K562 (cell line): Measurements from ENCODE around the gene AGAP1.

ENCODE experiments used
- EP300 ChIP-seq: IDR thresholded peaks from 2 replicates; pipeline ENCODE4 v1.6.1; 2012; ENCODE audit warnings: low read length, improper control_type of control experiment
- MYNN ChIP-seq, 2 experiments: sonication (generic); formaldehyde crosslinking in 1 of 2; IDR thresholded peaks; 2 replicates each; pipeline versions ENCODE4 v1.5.0 to v1.6.1; 2016 to 2020; ENCODE audit warnings: antibody characterized with exemption in 1 of 2, missing genetic modification reagents in 1 of 2
- NFE2 ChIP-seq: IDR thresholded peaks from 2 replicates; pipeline ENCODE4 v1.6.1; 2014; ENCODE audit warnings: antibody characterized with exemption, low read depth
- NR3C1 ChIP-seq: sonication (generic); formaldehyde crosslinking; IDR thresholded peaks from 2 replicates; pipeline ENCODE4 v1.8.1; 2022; ENCODE audit warnings: missing genetic modification reagents
- POLR2AphosphoS5 ChIP-seq: IDR thresholded peaks from 2 replicates; pipeline ENCODE4 v1.6.1; 2011; ENCODE audit warnings: mild to moderate bottlenecking, low read depth, low read length, moderate library complexity; ENCODE audit not compliant: control insufficient read depth, insufficient read depth
- ZNF23 ChIP-seq: fragments of 250-450 bp; sonication (Bioruptor Pico); IDR thresholded peaks from 2 replicates; pipeline ENCODE4 v1.4.0; 2020; ENCODE audit warnings: mild to moderate bottlenecking
- TF ChIP-seq, protein P1 (sequence below): sonication (generic); formaldehyde crosslinking; IDR thresholded peaks from 2 replicates; pipeline ENCODE4 v1.9.0; 2022; ENCODE audit warnings: mild to moderate bottlenecking, missing genetic modification reagents
- TF ChIP-seq, protein P2 (sequence below), 3 experiments: IDR thresholded peaks in 2 of 3; conservative IDR thresholded peaks in 1 of 3; 2 replicates each; pipeline ENCODE4 v1.5.1; 2011 to 2012; ENCODE audit warnings: low read length in 3 of 3, mild to moderate bottlenecking in 3 of 3, control low read depth in 2 of 3, improper control_type of control experiment in 1 of 3, inconsistent platforms in 1 of 3, low read depth in 1 of 3, mixed read lengths in 1 of 3, moderate library complexity in 1 of 3; ENCODE audit not compliant: insufficient read depth in 2 of 3
- TF ChIP-seq, protein P3 (sequence below), 2 experiments: fragments of 450-650 bp; conservative IDR thresholded peaks; 2 replicates each; pipeline ENCODE4 v1.6.1; 2017; ENCODE audit warnings: mild to moderate bottlenecking in 2 of 2, moderate library complexity in 2 of 2

DNA sequence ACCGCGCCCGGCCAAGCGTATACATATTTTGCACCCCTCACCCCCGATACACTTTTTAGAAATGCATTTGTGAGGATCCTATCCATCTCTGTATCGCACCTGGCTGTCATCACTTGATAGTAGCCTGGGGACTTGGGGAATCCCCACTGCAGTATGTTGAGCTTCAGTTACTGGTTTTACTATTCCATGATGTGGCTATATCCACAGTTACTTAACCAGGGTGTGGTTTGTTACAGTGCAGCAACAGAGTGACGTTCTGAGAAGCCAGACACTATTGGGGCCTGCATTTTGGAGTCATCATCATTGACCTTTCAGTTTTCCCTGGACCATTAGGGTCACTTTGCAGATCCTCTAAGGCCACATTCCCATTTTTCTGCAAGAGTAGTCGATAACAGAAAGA is 212.7 kb downstream of the AGAP1 start:
- TF ChIP-seq MYNN (IDR thresholded peaks at IDR 0.05) (no peak), MYNN (CRISPR knock-in tag; IDR thresholded peaks at IDR 0.05) (no peak), EP300 (no peak), POLR2AphosphoS5 (no peak), ZNF23 (CRISPR knock-in tag) (no peak), NR3C1 (CRISPR knock-in tag) (no peak), NFE2 (no peak)
- TF ChIP-seq, protein P1, sequence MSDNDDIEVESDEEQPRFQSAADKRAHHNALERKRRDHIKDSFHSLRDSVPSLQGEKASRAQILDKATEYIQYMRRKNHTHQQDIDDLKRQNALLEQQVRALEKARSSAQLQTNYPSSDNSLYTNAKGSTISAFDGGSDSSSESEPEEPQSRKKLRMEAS (CRISPR knock-in tag), result no peak
- TF ChIP-seq, protein P2, sequence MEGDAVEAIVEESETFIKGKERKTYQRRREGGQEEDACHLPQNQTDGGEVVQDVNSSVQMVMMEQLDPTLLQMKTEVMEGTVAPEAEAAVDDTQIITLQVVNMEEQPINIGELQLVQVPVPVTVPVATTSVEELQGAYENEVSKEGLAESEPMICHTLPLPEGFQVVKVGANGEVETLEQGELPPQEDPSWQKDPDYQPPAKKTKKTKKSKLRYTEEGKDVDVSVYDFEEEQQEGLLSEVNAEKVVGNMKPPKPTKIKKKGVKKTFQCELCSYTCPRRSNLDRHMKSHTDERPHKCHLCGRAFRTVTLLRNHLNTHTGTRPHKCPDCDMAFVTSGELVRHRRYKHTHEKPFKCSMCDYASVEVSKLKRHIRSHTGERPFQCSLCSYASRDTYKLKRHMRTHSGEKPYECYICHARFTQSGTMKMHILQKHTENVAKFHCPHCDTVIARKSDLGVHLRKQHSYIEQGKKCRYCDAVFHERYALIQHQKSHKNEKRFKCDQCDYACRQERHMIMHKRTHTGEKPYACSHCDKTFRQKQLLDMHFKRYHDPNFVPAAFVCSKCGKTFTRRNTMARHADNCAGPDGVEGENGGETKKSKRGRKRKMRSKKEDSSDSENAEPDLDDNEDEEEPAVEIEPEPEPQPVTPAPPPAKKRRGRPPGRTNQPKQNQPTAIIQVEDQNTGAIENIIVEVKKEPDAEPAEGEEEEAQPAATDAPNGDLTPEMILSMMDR (IDR thresholded peaks at IDR 0.05 in 2 of 3, conservative IDR thresholded peaks at IDR 0.05 in 1 of 3; ENCODE audit: insufficient read depth in 2 of 3, low read depth in 1 of 3, low read length in 3 of 3), result no peak
- TF ChIP-seq, protein P3, sequence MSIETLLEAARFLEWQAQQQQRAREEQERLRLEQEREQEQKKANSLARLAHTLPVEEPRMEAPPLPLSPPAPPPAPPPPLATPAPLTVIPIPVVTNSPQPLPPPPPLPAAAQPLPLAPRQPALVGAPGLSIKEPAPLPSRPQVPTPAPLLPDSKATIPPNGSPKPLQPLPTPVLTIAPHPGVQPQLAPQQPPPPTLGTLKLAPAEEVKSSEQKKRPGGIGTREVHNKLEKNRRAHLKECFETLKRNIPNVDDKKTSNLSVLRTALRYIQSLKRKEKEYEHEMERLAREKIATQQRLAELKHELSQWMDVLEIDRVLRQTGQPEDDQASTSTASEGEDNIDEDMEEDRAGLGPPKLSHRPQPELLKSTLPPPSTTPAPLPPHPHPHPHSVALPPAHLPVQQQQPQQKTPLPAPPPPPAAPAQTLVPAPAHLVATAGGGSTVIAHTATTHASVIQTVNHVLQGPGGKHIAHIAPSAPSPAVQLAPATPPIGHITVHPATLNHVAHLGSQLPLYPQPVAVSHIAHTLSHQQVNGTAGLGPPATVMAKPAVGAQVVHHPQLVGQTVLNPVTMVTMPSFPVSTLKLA (conservative IDR thresholded peaks at IDR 0.05), result no peak
